ENCODE data around the gene FKBP7.

- TF ChIP-seq EZH2 (IDR thresholded peaks at IDR 0.05; ENCODE audit: low read length) (no peak), CTCF (optimal IDR thresholded peaks at IDR 0.05 in 1 of 3, IDR thresholded peaks at IDR 0.05 in 1 of 3, conservative IDR thresholded peaks at IDR 0.05 in 1 of 3; ENCODE audit: extremely low read depth in 1 of 3, insufficient read depth in 2 of 3, low read length in 3 of 3) (no peak)
Measured at GRCh38 chr2:178508646-178509045, 30.2 kb upstream of the FKBP7 start.
